Activated B cell treated with CpG ODN at 0.5 μM for 24 hours (primary cell): ENCODE data around the gene SLC34A2. TPM values are rescaled to one million over a fixed set of nuclear protein-coding genes. Genes with fewer than 3 reads are reported as not detected.
"Not testable (repeated sequence)": the region's sequence is repeated elsewhere in the genome, so short reads cannot be mapped to it uniquely, and the experiment has no call there.

Source experiments
- ATAC-seq: fragments of 200-7000 bp; cut with Tn5 transposase; one replicate; pipeline ENCODE4 v1.10.0; 2021; ENCODE audit warnings: low read depth, mild to moderate bottlenecking, moderate library complexity
- CTCF ChIA-PET: fragments of 350-600 bp; sonication (Branson Sonifier 250); formaldehyde crosslinking; loops from one replicate; lab custom pipeline; 2021; ENCODE audit warnings: antibody characterized with exemption; lab: Charles Lee
- POLR2A ChIA-PET: fragments of 350-600 bp; sonication (Branson Sonifier 250); formaldehyde crosslinking; loops from one replicate; lab custom pipeline; 2021; ENCODE audit warnings: antibody characterized with exemption; lab: Charles Lee
- DNase-seq: peaks from one replicate; pipeline ENCODE4 v3.0.0; 2022
- H3K27ac Mint-ChIP-seq: one replicate; pipeline ENCODE4 v1.8.0; 2020; ENCODE audit warnings: mixed read lengths
- H3K27me3 Mint-ChIP-seq: one replicate; pipeline ENCODE4 v1.8.0; 2021; ENCODE audit warnings: mixed read lengths
- H3K36me3 Mint-ChIP-seq: one replicate; pipeline ENCODE4 v1.8.0; 2021; ENCODE audit warnings: low read depth, mixed read lengths
- H3K4me1 Mint-ChIP-seq: one replicate; pipeline ENCODE4 v1.8.0; 2021; ENCODE audit warnings: mixed read lengths
- H3K4me3 Mint-ChIP-seq: one replicate; pipeline ENCODE4 v1.8.0; 2020; ENCODE audit warnings: mild to moderate bottlenecking, mixed read lengths
- H3K9me3 Mint-ChIP-seq: one replicate; pipeline ENCODE4 v1.8.0; 2020; ENCODE audit warnings: mixed read lengths
- intact Hi-C: fragments of 100-400 bp; cut with micrococcal nuclease; formaldehyde crosslinking; loops from one replicate; pipeline ENCODE4 v1.15.1; 2024
- total RNA-seq: library from RNA; stranded (reverse); gene quantifications from 2 replicates; pipeline ENCODE4 v1.2.3, GENCODE V29; 2022
- TF ChIP-seq, protein P1 (sequence below): fragments of 200-600 bp; IDR thresholded peaks from one replicate; pipeline ENCODE4 v1.8.0; 2022; ENCODE audit warnings: antibody characterized with exemption, mild to moderate bottlenecking

The SLC34A2 gene
- total RNA-seq, result not detected in 2 replicates

GRCh38 chr4:25654971-25655963, at the start of gene SLC34A2:
SLC34A2 (plus strand) TSS chr4:25655851; CDS start chr4:25662501, 6,650 bp downstream.
- peaks cover 5% of the 10 kb centered on the region for H3K4me1 Mint-ChIP-seq
- H3K27ac Mint-ChIP-seq, result no peak within 1 kb of the TSS
- CTCF ChIA-PET, result no interaction called here
- DNase-seq (no peak), ATAC-seq (no peak)
- H3K36me3 Mint-ChIP-seq, result no peaks in the 10 kb centered on the region
- TF ChIP-seq, protein P1, sequence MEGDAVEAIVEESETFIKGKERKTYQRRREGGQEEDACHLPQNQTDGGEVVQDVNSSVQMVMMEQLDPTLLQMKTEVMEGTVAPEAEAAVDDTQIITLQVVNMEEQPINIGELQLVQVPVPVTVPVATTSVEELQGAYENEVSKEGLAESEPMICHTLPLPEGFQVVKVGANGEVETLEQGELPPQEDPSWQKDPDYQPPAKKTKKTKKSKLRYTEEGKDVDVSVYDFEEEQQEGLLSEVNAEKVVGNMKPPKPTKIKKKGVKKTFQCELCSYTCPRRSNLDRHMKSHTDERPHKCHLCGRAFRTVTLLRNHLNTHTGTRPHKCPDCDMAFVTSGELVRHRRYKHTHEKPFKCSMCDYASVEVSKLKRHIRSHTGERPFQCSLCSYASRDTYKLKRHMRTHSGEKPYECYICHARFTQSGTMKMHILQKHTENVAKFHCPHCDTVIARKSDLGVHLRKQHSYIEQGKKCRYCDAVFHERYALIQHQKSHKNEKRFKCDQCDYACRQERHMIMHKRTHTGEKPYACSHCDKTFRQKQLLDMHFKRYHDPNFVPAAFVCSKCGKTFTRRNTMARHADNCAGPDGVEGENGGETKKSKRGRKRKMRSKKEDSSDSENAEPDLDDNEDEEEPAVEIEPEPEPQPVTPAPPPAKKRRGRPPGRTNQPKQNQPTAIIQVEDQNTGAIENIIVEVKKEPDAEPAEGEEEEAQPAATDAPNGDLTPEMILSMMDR, result no peak
- intact Hi-C loops, result no loop called here
- POLR2A ChIA-PET, result no interaction called here
- no peaks in the 10 kb centered on the region for H3K9me3 Mint-ChIP-seq
- no peak within 1 kb of the TSS for H3K4me3 Mint-ChIP-seq
- H3K27me3 Mint-ChIP-seq, result peaks cover 31% of the 10 kb centered on the region

GRCh38 chr4:25608644-25609043, 47.0 kb upstream of the SLC34A2 start:
- CTCF ChIA-PET, result no interaction called here

DNA sequence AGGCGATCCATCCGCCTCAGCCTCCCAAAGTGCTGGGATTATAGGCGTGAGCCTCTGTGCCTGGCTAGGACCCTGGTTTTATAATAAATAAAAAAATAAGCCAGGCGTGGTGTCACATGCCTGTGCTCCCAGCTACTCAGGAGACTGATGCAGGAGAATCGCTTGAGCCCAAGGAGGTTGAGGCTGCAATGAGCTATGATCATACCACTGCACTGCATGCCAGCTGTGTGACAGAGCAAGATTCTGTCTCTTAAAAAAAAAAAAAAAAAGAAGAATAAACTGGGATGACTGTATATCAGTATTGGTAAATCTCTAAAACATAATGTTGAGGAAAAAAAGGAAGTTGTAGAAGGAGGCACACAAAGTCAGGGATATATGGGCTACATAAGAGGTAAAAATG, 45.7 kb upstream of the SLC34A2 start:
- no peaks in the 10 kb centered on the region for H3K9me3 Mint-ChIP-seq
- no peak for DNase-seq
- H3K4me3 Mint-ChIP-seq, result no peak overlapping the region
- intact Hi-C loops, result no loop called here
- no peaks in the 10 kb centered on the region for H3K4me1 Mint-ChIP-seq
- no peaks in the 10 kb centered on the region for H3K36me3 Mint-ChIP-seq
- TF ChIP-seq, protein P1, result no peak
- no peak for ATAC-seq
- ChIA-PET POLR2A (no interaction called here), CTCF (no interaction called here)
- no peak overlapping the region for H3K27ac Mint-ChIP-seq
- no peaks in the 10 kb centered on the region for H3K27me3 Mint-ChIP-seq

More at GRCh38 chr4:25608644-25609043, 47.0 kb upstream of the SLC34A2 start:
- DNase-seq, result no peak
- H3K4me1 Mint-ChIP-seq, result no peaks in the 10 kb centered on the region
- no peak overlapping the region for H3K27ac Mint-ChIP-seq
- H3K9me3 Mint-ChIP-seq, result no peaks in the 10 kb centered on the region
- POLR2A ChIA-PET, result no interaction called here
- no peak overlapping the region for H3K4me3 Mint-ChIP-seq
- TF ChIP-seq, protein P1, result no peak
- no peak for ATAC-seq
- no peaks in the 10 kb centered on the region for H3K27me3 Mint-ChIP-seq
- intact Hi-C loops, result no loop called here
- no peaks in the 10 kb centered on the region for H3K36me3 Mint-ChIP-seq

- H3K4me3 Mint-ChIP-seq, ATAC-seq, H3K9me3 Mint-ChIP-seq, H3K4me1 Mint-ChIP-seq, H3K27me3 Mint-ChIP-seq, POLR2A ChIA-PET, H3K27ac Mint-ChIP-seq, CTCF ChIA-PET, H3K36me3 Mint-ChIP-seq, intact Hi-C loops, DNase-seq: not testable (repeated sequence)
Observed at GRCh38 chr4:25613613-25614012, 42.0 kb upstream of the SLC34A2 start.

GRCh38 chr4:25614807-25615206, 40.8 kb upstream of the SLC34A2 start:
- intact Hi-C loops, result no loop called here
- ATAC-seq, result no peak
- no peak for DNase-seq
- TF ChIP-seq, protein P1, result no peak
- no peaks in the 10 kb centered on the region for H3K4me1 Mint-ChIP-seq
- POLR2A ChIA-PET, result interaction anchor here (0.7 kb wide), 2 partner anchors 909 to 1052 kb away, joined by 3 to 5 read pairs; no protein-coding TSS in a partner anchor
- H3K9me3 Mint-ChIP-seq, result peaks cover 2% of the 10 kb centered on the region
- CTCF ChIA-PET, result no interaction called here
- H3K4me3 Mint-ChIP-seq, result no peak overlapping the region
- H3K36me3 Mint-ChIP-seq, result no peaks in the 10 kb centered on the region
- H3K27me3 Mint-ChIP-seq, result no peaks in the 10 kb centered on the region
- no peak overlapping the region for H3K27ac Mint-ChIP-seq
